Epidermal melanocyte (primary cell): Measurements from ENCODE around the gene CCL13.

Experiments used
- DNase-seq: peaks from one replicate; pipeline ENCODE4 v3.0.0; 2011; ENCODE audit warnings: low spot score; ENCODE audit not compliant: insufficient read length

The CCL13 gene

GRCh38 chr17:34384822-34385605, 28.7 kb downstream of the CCL13 start:
- no peak for DNase-seq

- DNase-seq, result no peak
These were observed 30.0 kb downstream of the CCL13 start for GRCh38 chr17:34386343-34386696.

GRCh38 chr17:34386697-34387550, 30.6 kb downstream of the CCL13 start:
- DNase-seq, result no peak

- no peak for DNase-seq
These were observed 31.3 kb downstream of the CCL13 start for GRCh38 chr17:34387566-34387965.

GRCh38 chr17:34389126-34389750, 33.0 kb downstream of the CCL13 start:
- DNase-seq, result no peak

GRCh38 chr17:34390649-34391048, 34.4 kb downstream of the CCL13 start:
- no peak for DNase-seq

GRCh38 chr17:34391241-34391640, 35.0 kb downstream of the CCL13 start:
- no peak for DNase-seq

GRCh38 chr17:34393401-34393800, 37.1 kb downstream of the CCL13 start:
- DNase-seq, result no peak

GRCh38 chr17:34397265-34397664, 41.0 kb downstream of the CCL13 start:
- no peak for DNase-seq

GRCh38 chr17:34398990-34399389, 42.7 kb downstream of the CCL13 start:
- DNase-seq, result no peak

GRCh38 chr17:34399725-34400124, 43.4 kb downstream of the CCL13 start:
- DNase-seq, result no peak

- no peak for DNase-seq
These were observed 44.1 kb downstream of the CCL13 start for GRCh38 chr17:34400301-34400931.

- no peak for DNase-seq
These were observed 44.9 kb downstream of the CCL13 start for GRCh38 chr17:34401165-34401564.

- DNase-seq, result no peak
These were observed 46.7 kb downstream of the CCL13 start for GRCh38 chr17:34403006-34403405.

- DNase-seq, result no peak
These were observed 49.9 kb downstream of the CCL13 start for GRCh38 chr17:34406226-34406625.
